HG02973 (cell line): ENCODE data around the gene CCZ1B.
"Not testable (repeated sequence)": the region's sequence is repeated elsewhere in the genome, so short reads cannot be mapped to it uniquely, and the experiment has no call there.

Experiments
- ATAC-seq: cut with Tn5 transposase; IDR thresholded peaks from one replicate; pipeline ENCODE4 v1.9.1; 2021; ENCODE audit warnings: moderate library complexity; ENCODE audit not compliant: unreplicated experiment

The CCZ1B gene

GRCh38 chr7:6831018-6831725, 5.1 kb upstream of the CCZ1B start:
- ATAC-seq: no peak

GRCh38 chr7:6830026-6830425, 4.0 kb upstream of the CCZ1B start:
- ATAC-seq: not testable (repeated sequence)

- not testable (repeated sequence) for ATAC-seq
These were observed 3.5 kb upstream of the CCZ1B start for GRCh38 chr7:6829616-6830015.

GRCh38 chr7:6827180-6827579, 1.1 kb upstream of the CCZ1B start:
- not testable (repeated sequence) for ATAC-seq

GRCh38 chr7:6825236-6826125, 594 bp downstream of the CCZ1B start:
- ATAC-seq: peak; percentile 38

GRCh38 chr7:6821622-6822021, 4.5 kb downstream of the CCZ1B start:
- not testable (repeated sequence) for ATAC-seq

GRCh38 chr7:6815470-6815869, 10.6 kb downstream of the CCZ1B start:
- ATAC-seq: not testable (repeated sequence)

- not testable (repeated sequence) for ATAC-seq
These were observed 13.1 kb downstream of the CCZ1B start for GRCh38 chr7:6813011-6813410.

- not testable (repeated sequence) for ATAC-seq
These were observed 18.1 kb downstream of the CCZ1B start for GRCh38 chr7:6807959-6808358.

GRCh38 chr7:6807393-6807918, 18.6 kb downstream of the CCZ1B start:
- not testable (repeated sequence) for ATAC-seq

- not testable (repeated sequence) for ATAC-seq
These were observed 25.7 kb downstream of the CCZ1B start for GRCh38 chr7:6800331-6800730.

GRCh38 chr7:6799887-6800286, 26.2 kb downstream of the CCZ1B start:
- ATAC-seq: not testable (repeated sequence)

GRCh38 chr7:6798047-6798446, 28.0 kb downstream of the CCZ1B start:
- not testable (repeated sequence) for ATAC-seq

GRCh38 chr7:6797218-6797617, 28.9 kb downstream of the CCZ1B start:
- not testable (repeated sequence) for ATAC-seq

- ATAC-seq: not testable (repeated sequence)
These were observed 31.8 kb downstream of the CCZ1B start for GRCh38 chr7:6794276-6794675.

GRCh38 chr7:6792113-6792872, 33.8 kb downstream of the CCZ1B start:
- not testable (repeated sequence) for ATAC-seq

- ATAC-seq: not testable (repeated sequence)
These were observed 36.7 kb downstream of the CCZ1B start for GRCh38 chr7:6789353-6789752.

GRCh38 chr7:6781581-6781980, 44.5 kb downstream of the CCZ1B start:
- ATAC-seq: not testable (repeated sequence)

- not testable (repeated sequence) for ATAC-seq
These were observed 64.9 kb downstream of the CCZ1B start for GRCh38 chr7:6761186-6761585.

GRCh38 chr7:6753964-6754363, 72.1 kb downstream of the CCZ1B start, which contains the start of gene RSPH10B2:
Gene RSPH10B2 (plus strand): TSS chr7:6754103. CDS start chr7:6757678, 3,575 bp downstream.
- not testable (repeated sequence) for ATAC-seq

GRCh38 chr7:6750173-6750572, 75.9 kb downstream of the CCZ1B start:
- not testable (repeated sequence) for ATAC-seq
